HepG2 (cell line): ENCODE results near the gene TMEM267. TPM values are rescaled to one million over a fixed set of nuclear protein-coding genes. Genes with fewer than 3 reads are reported as not detected.

Experiments used
- ATAC-seq: fragments of 200-7000 bp; cut with Tn5 transposase; 3 replicates; pipeline ENCODE4 v1.9.1; 2020; ENCODE audit warnings: mild to moderate bottlenecking, moderate library complexity
- BruUV-seq: library from RNA; stranded (reverse); fragments of 400-500 nt; replicated peaks from 2 replicates; lab custom pipeline; 2021; lab: Mats Ljungman, UMichigan
- CTCF ChIA-PET: fragments of 300-600 bp; formaldehyde crosslinking; extraction: SDS; loops from one replicate; lab custom pipeline; 2021; ENCODE audit warnings: low total read pairs, inconsistent platforms, low intra/inter-chr PET ratio; lab: Yijun Ruan, JAX
- POLR2A ChIA-PET: fragments of 350-600 bp; sonication (Branson Sonifier 250); formaldehyde crosslinking; loops from one replicate; lab custom pipeline; 2020; ENCODE audit warnings: antibody characterized with exemption, inconsistent platforms; lab: Yijun Ruan, JAX
- DNase-seq: peaks from one replicate; pipeline ENCODE4 v3.0.0-alpha.2; 2015; ENCODE audit warnings: low spot score
- FAIRE-seq: peaks from 3 replicates; lab custom pipeline; 2011; peaks lifted over from hg19 to GRCh38; lab: Jason Lieb, UNC
- H2AFZ ChIP-seq: one replicate; pipeline ENCODE4 v1.6.1; 2011; ENCODE audit warnings: low read length, inconsistent platforms
- H3K27ac ChIP-seq: fragments of 300-600 bp; 3 replicates; pipeline ENCODE4 v1.8.0; 2011; ENCODE audit warnings: mixed run types, mild to moderate bottlenecking, mixed read lengths, low read length, inconsistent platforms; ENCODE audit not compliant: insufficient read depth; ENCODE audit errors: extremely low read length
- H3K27me3 ChIP-seq, 2 experiments: fragments of 200-600 bp in 1 of 2; 2 replicates in 1 of 2; 3 replicates in 1 of 2; pipeline versions ENCODE4 v1.6.0 to v1.8.0; 2011; ENCODE audit warnings: low read length in 2 of 2, mild to moderate bottlenecking in 2 of 2, moderate library complexity in 2 of 2, inconsistent platforms in 1 of 2; ENCODE audit not compliant: insufficient read depth in 2 of 2, control insufficient read depth in 1 of 2
- H3K36me3 ChIP-seq, 2 experiments: fragments of 200-600 bp in 1 of 2; replicated peaks in 1 of 2; 2 replicates in 1 of 2; 3 replicates in 1 of 2; pipeline versions ENCODE4 v1.5.1 to v1.8.0; 2011; ENCODE audit warnings: low read length in 2 of 2, inconsistent platforms in 1 of 2; ENCODE audit not compliant: insufficient read depth in 2 of 2, control insufficient read depth in 1 of 2
- H3K4me1 ChIP-seq: 2 replicates; pipeline ENCODE4 v1.5.1; 2012; ENCODE audit warnings: low read length, inconsistent platforms; ENCODE audit not compliant: insufficient read depth
- H3K4me2 ChIP-seq: 2 replicates; pipeline ENCODE4 v1.6.0; 2011; ENCODE audit warnings: low read depth, low read length, inconsistent platforms
- H3K4me3 ChIP-seq, 3 experiments: fragments of 200-600 bp in 1 of 3; sonication (generic), shearing (Covaris generic) in 1 of 3; replicated peaks in 1 of 3; 2 replicates each; pipeline ENCODE4 v1.5.1; 2011 to 2016; ENCODE audit warnings: low read length in 3 of 3, inconsistent platforms in 2 of 3, low read depth in 2 of 3, mild to moderate bottlenecking in 2 of 3, control low read depth in 1 of 3, mixed read lengths in 1 of 3; ENCODE audit not compliant: insufficient read depth in 1 of 3
- H3K79me2 ChIP-seq: one replicate; pipeline ENCODE4 v1.6.1; 2011; ENCODE audit warnings: low read length, inconsistent platforms; ENCODE audit not compliant: insufficient read depth
- H3K9ac ChIP-seq: 2 replicates; pipeline ENCODE4 v1.6.0; 2011; ENCODE audit warnings: mild to moderate bottlenecking, low read depth, low read length, inconsistent platforms; ENCODE audit not compliant: insufficient read depth
- H3K9me3 ChIP-seq: 2 replicates; pipeline ENCODE4 v1.5.1; 2012; ENCODE audit warnings: mild to moderate bottlenecking, low read length
- H4K20me1 ChIP-seq: 2 replicates; pipeline ENCODE4 v1.6.0; 2011; ENCODE audit warnings: inconsistent platforms, mild to moderate bottlenecking, low read length, moderate library complexity; ENCODE audit not compliant: insufficient read depth
- ARID3A ChIP-seq: IDR thresholded peaks from 2 replicates; pipeline ENCODE4 v1.6.1; 2012; ENCODE audit warnings: low read depth, low read length, improper control_type of control experiment
- DPF2 ChIP-seq: sonication (generic); formaldehyde crosslinking; IDR thresholded peaks from 2 replicates; pipeline ENCODE4 v1.4.0; 2020; ENCODE audit warnings: mild to moderate bottlenecking, low read depth, missing genetic modification reagents, borderline replicate concordance
- ELF3 ChIP-seq: IDR thresholded peaks from 2 replicates; pipeline ENCODE4 v1.6.1; 2016; ENCODE audit warnings: missing genetic modification reagents, missing compliant biosample characterization
- ETV5 ChIP-seq: IDR thresholded peaks from 2 replicates; pipeline ENCODE4 v1.6.1; 2018; ENCODE audit warnings: missing biosample characterization, missing genetic modification reagents, inconsistent platforms, borderline replicate concordance
- FOXA1 ChIP-seq, 2 experiments: fragments of 450-650 bp in 1 of 2; sonication (generic) in 1 of 2; formaldehyde crosslinking in 1 of 2; IDR thresholded peaks; 2 replicates each; pipeline versions ENCODE4 v1.4.0 to v1.6.1; 2016 to 2020; ENCODE audit warnings: missing genetic modification reagents in 1 of 2
- FOXA3 ChIP-seq: IDR thresholded peaks from 2 replicates; pipeline ENCODE4 v1.6.1; 2016; ENCODE audit warnings: missing genetic modification reagents, missing compliant biosample characterization
- GATAD2A ChIP-seq: IDR thresholded peaks from 2 replicates; pipeline ENCODE4 v1.6.1; 2016
- HDAC1 ChIP-seq: sonication (generic); formaldehyde crosslinking; IDR thresholded peaks from 2 replicates; pipeline ENCODE4 v1.5.1; 2020; ENCODE audit warnings: mild to moderate bottlenecking, missing genetic modification reagents
- RFX1 ChIP-seq: fragments of 450-650 bp; IDR thresholded peaks from 2 replicates; pipeline ENCODE4 v1.6.1; 2017
- SOX13 ChIP-seq, 3 experiments: fragments of 450-650 bp in 1 of 3; sonication (generic) in 1 of 3; formaldehyde crosslinking in 1 of 3; IDR thresholded peaks in 2 of 3; conservative IDR thresholded peaks in 1 of 3; 2 replicates each; pipeline versions ENCODE4 v1.5.0 to v1.6.1; 2016 to 2020; ENCODE audit warnings: antibody characterized with exemption in 1 of 3, mild to moderate bottlenecking in 1 of 3, missing compliant biosample characterization in 1 of 3, missing genetic modification reagents in 1 of 3, moderate library complexity in 1 of 3
- SOX5 ChIP-seq: IDR thresholded peaks from 2 replicates; pipeline ENCODE4 v1.6.1; 2016; ENCODE audit warnings: borderline replicate concordance
- TEAD3 ChIP-seq: optimal IDR thresholded peaks from 2 replicates; pipeline ENCODE3; 2016; ENCODE audit warnings: borderline replicate concordance
- ZFP91 ChIP-seq: sonication (generic); formaldehyde crosslinking; IDR thresholded peaks from 2 replicates; pipeline ENCODE4 v1.9.0; 2022; ENCODE audit warnings: missing genetic modification reagents, mild to moderate bottlenecking, borderline replicate concordance
- ZNF652 ChIP-seq: IDR thresholded peaks from 2 replicates; pipeline ENCODE4 v1.6.1; 2016; ENCODE audit warnings: low read depth, borderline replicate concordance
- ZNF672 ChIP-seq: sonication (generic); formaldehyde crosslinking; IDR thresholded peaks from 2 replicates; pipeline ENCODE4 v1.8.1; 2022; ENCODE audit warnings: missing genetic modification reagents
- ZNF724P ChIP-seq: sonication (generic); formaldehyde crosslinking; IDR thresholded peaks from 2 replicates; pipeline ENCODE4 v1.8.0; 2022; ENCODE audit warnings: missing genetic modification reagents, borderline replicate concordance
- ZNF792 ChIP-seq: IDR thresholded peaks from 2 replicates; pipeline ENCODE4 v1.6.1; 2016
- WGBS: methylation state at CpG from one replicate; pipeline ENCODE4 v1.1.6; 2017; ENCODE audit warnings: low lambda C conversion rate; 5-methylcytosine and 5-hydroxymethylcytosine counted together
- in situ Hi-C: cut with HindIII; loops from 2 replicates; pipeline ENCODE4 v1.10.0; 2017; ENCODE audit warnings: low pct_unique_long_range_greater_than_20kb; ENCODE audit not compliant: extremely low pct_ligation_motif_present
- intact Hi-C: fragments of 100-400 bp; cut with micrococcal nuclease; formaldehyde crosslinking; loops from one replicate; pipeline ENCODE4 v1.10.0; 2022; ENCODE audit not compliant: unreplicated experiment
- polyA plus RNA-seq, 8 experiments: library from polyadenylated mRNA; depleted of rRNA in 3 of 8; stranded (reverse) in 7 of 8; unstranded in 1 of 8; fragments of >200 nt; fragmentation: Illumina TruSeq in 4 of 8; extraction: Trizol in 4 of 8; gene quantifications; 2 replicates each; pipeline versions ENCODE4 v1.2.1 to v1.2.3, GENCODE V29; 2011 to 2016; ENCODE audit warnings: low read depth in 4 of 8, missing spikeins in 1 of 8, mixed read lengths in 1 of 8; ENCODE audit not compliant: insufficient read depth in 1 of 8
- total RNA-seq, 5 experiments: library from RNA; depleted of rRNA; stranded (reverse); fragments of >200 nt; fragmentation: Illumina TruSeq; extraction: Trizol; gene quantifications; 2 replicates each; pipeline ENCODE4 v1.2.3, GENCODE V29; 2016; ENCODE audit warnings: low read depth in 1 of 5
- TF ChIP-seq, protein P1 (sequence below): sonication (generic); formaldehyde crosslinking; IDR thresholded peaks from 2 replicates; pipeline ENCODE4 v1.8.0; 2022; ENCODE audit warnings: mild to moderate bottlenecking, missing genetic modification reagents, borderline replicate concordance
- TF ChIP-seq, protein P2 (sequence below): sonication (generic); formaldehyde crosslinking; conservative IDR thresholded peaks from 2 replicates; pipeline ENCODE4 v1.8.0; 2022; ENCODE audit warnings: missing genetic modification reagents

The TMEM267 gene
- total and polyA plus RNA-seq, 2 of the 13 experiments (the other 11 are each of a cell fraction or from before 2014, with no cell fraction given), result 8.9 to 12.6 TPM

GRCh38 chr5:43422143-43422542 is 61.5 kb downstream of the TMEM267 start:
- ATAC-seq, result peak; percentile 86
- H2AFZ ChIP-seq, result no peak overlapping the region
- BruUV-seq, result no TSS peak
- H4K20me1 ChIP-seq, result no peaks in the 10 kb centered on the region
- intact Hi-C loops, result no loop called here
- ChIA-PET POLR2A (interaction anchor here (1.0 to 3.1 kb wide), 2 partner anchors 20 to 62 kb away, joined by 6 to 11 read pairs; partner anchors contain the start of gene TMEM267), CTCF (no interaction called here)
- no peaks in the 10 kb centered on the region for H3K79me2 ChIP-seq
- H3K27me3 ChIP-seq, result no peaks in the 10 kb centered on the region
- peak overlapping the region; percentile 66 for H3K4me2 ChIP-seq
- peaks cover 37% of the 10 kb centered on the region for H3K4me1 ChIP-seq
- no peak overlapping the region for H3K9ac ChIP-seq
- in situ Hi-C loops, result no loop called here
- peak; percentile 62 for DNase-seq
- peak overlapping the region; percentile 30 for H3K27ac ChIP-seq
- no peaks in the 10 kb centered on the region for H3K36me3 ChIP-seq
- no peaks in the 10 kb centered on the region for H3K9me3 ChIP-seq
- FAIRE-seq, result peak; percentile 54
- WGBS, result 1% methylated on average over 2 of the region's 2 CpGs
- peak overlapping the region in 1 of 3 experiments; percentile 7; a peak in 2 of 6 replicates for H3K4me3 ChIP-seq
- TF ChIP-seq SOX5 (CRISPR knock-in tag) (peak; percentile 54; the same call in 1 of the 2 replicates), RFX1 (no peak), ZFP91 (CRISPR knock-in tag) (no peak), FOXA1 (IDR thresholded peaks at IDR 0.05) (peak; percentile 50; the same call in 1 of the 2 replicates), FOXA1 (CRISPR knock-in tag; IDR thresholded peaks at IDR 0.05) (peak; percentile 79), FOXA3 (CRISPR knock-in tag) (peak; percentile 84), GATAD2A (peak; percentile 28; the same call in 1 of the 2 replicates), ZNF792 (CRISPR knock-in tag) (0 out of 2 replicates have a peak, but pooled peaks have one; percentile 30), TEAD3 (CRISPR knock-in tag) (peak; percentile 97), ZNF724P (no peak), DPF2 (CRISPR knock-in tag) (0 out of 2 replicates have a peak, but pooled peaks have one; percentile 40), SOX13 (IDR thresholded peaks at IDR 0.05) (no peak), SOX13 (CRISPR knock-in tag; conservative IDR thresholded peaks at IDR 0.05 in 1 of 2, IDR thresholded peaks at IDR 0.05 in 1 of 2) (0 out of 4 replicates have a peak, but pooled peaks of 1 of the 2 experiments have one; percentile 44), ZNF652 (CRISPR knock-in tag) (peak; percentile 82), ELF3 (CRISPR knock-in tag) (peak; percentile 66), ETV5 (CRISPR knock-in tag) (peak; percentile 48; the same call in 1 of the 2 replicates), ZNF672 (CRISPR knock-in tag) (no peak), HDAC1 (CRISPR knock-in tag) (0 out of 2 replicates have a peak, but pooled peaks have one; percentile 20), ARID3A (peak; percentile 89)
- TF ChIP-seq, protein P1, sequence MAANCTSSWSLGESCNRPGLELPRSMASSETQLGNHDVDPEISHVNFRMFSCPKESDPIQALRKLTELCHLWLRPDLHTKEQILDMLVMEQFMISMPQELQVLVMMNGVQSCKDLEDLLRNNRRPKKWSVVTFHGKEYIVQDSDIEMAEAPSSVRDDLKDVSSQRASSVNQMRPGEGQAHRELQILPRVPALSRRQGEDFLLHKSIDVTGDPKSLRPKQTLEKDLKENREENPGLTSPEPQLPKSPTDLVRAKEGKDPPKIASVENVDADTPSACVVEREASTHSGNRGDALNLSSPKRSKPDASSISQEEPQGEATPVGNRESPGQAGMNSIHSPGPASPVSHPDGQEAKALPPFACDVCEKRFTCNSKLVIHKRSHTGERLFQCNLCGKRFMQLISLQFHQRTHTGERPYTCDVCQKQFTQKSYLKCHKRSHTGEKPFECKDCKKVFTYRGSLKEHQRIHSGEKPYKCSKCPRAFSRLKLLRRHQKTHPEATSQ (CRISPR knock-in tag), result no peak
- TF ChIP-seq, protein P2, sequence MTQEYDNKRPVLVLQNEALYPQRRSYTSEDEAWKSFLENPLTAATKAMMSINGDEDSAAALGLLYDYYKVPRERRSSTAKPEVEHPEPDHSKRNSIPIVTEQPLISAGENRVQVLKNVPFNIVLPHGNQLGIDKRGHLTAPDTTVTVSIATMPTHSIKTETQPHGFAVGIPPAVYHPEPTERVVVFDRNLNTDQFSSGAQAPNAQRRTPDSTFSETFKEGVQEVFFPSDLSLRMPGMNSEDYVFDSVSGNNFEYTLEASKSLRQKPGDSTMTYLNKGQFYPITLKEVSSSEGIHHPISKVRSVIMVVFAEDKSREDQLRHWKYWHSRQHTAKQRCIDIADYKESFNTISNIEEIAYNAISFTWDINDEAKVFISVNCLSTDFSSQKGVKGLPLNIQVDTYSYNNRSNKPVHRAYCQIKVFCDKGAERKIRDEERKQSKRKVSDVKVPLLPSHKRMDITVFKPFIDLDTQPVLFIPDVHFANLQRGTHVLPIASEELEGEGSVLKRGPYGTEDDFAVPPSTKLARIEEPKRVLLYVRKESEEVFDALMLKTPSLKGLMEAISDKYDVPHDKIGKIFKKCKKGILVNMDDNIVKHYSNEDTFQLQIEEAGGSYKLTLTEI, result no peak
